ENCODE data around the gene MSI2.

The MSI2 gene

GRCh38 chr17:57406131-57406980 lies 150.0 kb downstream of the MSI2 start (continued):
- TF ChIP-seq ZNF565 (CRISPR knock-in tag; conservative IDR thresholded peaks at IDR 0.05; ENCODE audit: low read depth) (no peak), POU6F1 (CRISPR knock-in tag; IDR thresholded peaks at IDR 0.05; ENCODE audit: borderline replicate concordance, low read depth) (no peak)

GRCh38 chr17:57406981-57407286 lies 150.6 kb downstream of the MSI2 start:
- TF ChIP-seq ZNF565 (CRISPR knock-in tag; conservative IDR thresholded peaks at IDR 0.05; ENCODE audit: low read depth) (no peak), CSRNP3 (CRISPR knock-in tag; IDR thresholded peaks at IDR 0.05) (no peak)
- no peak for ATAC-seq

- no peak for TF ChIP-seq GLIS3 (CRISPR knock-in tag; IDR thresholded peaks at IDR 0.05)
- no peak for TF ChIP-seq ZFP3 (CRISPR knock-in tag; IDR thresholded peaks at IDR 0.05)
- no peak for TF ChIP-seq CSRNP3 (CRISPR knock-in tag; IDR thresholded peaks at IDR 0.05)
- no peak for TF ChIP-seq ARNTL (CRISPR knock-in tag; IDR thresholded peaks at IDR 0.05; ENCODE audit: borderline replicate concordance, low read depth)
- TF ChIP-seq TSHZ2 (CRISPR knock-in tag; IDR thresholded peaks at IDR 0.05), result no peak
- no peak for TF ChIP-seq POU6F1 (CRISPR knock-in tag; IDR thresholded peaks at IDR 0.05; ENCODE audit: borderline replicate concordance, low read depth)
- no peak for TF ChIP-seq BACH2 (CRISPR knock-in tag; IDR thresholded peaks at IDR 0.05; ENCODE audit: borderline replicate concordance)
- no peak for TF ChIP-seq ZFP30 (CRISPR knock-in tag; IDR thresholded peaks at IDR 0.05)
- TF ChIP-seq ZNF565 (CRISPR knock-in tag; conservative IDR thresholded peaks at IDR 0.05; ENCODE audit: low read depth), result no peak
- TF ChIP-seq CSDC2 (CRISPR knock-in tag; IDR thresholded peaks at IDR 0.05), result no peak
- TF ChIP-seq CREB5 (CRISPR knock-in tag; IDR thresholded peaks at IDR 0.05; ENCODE audit: low read depth), result no peak
- TF ChIP-seq PPARA (CRISPR knock-in tag; IDR thresholded peaks at IDR 0.05; ENCODE audit: borderline replicate concordance), result no peak
- no peak for TF ChIP-seq TOX (CRISPR knock-in tag; IDR thresholded peaks at IDR 0.05; ENCODE audit: borderline replicate concordance)
- no peak for TF ChIP-seq PATZ1 (CRISPR knock-in tag; IDR thresholded peaks at IDR 0.05; ENCODE audit: borderline replicate concordance)
- no peak for TF ChIP-seq ISL1 (CRISPR knock-in tag; IDR thresholded peaks at IDR 0.05)
- no peak for TF ChIP-seq SNAI2 (CRISPR knock-in tag; IDR thresholded peaks at IDR 0.05)
- TF ChIP-seq RARB (CRISPR knock-in tag; IDR thresholded peaks at IDR 0.05), result no peak
- no peak for TF ChIP-seq ZC3H10 (CRISPR knock-in tag; IDR thresholded peaks at IDR 0.05)
- no peak for TF ChIP-seq ZNF70 (CRISPR knock-in tag; IDR thresholded peaks at IDR 0.05)
- no peak for TF ChIP-seq ESRRG (CRISPR knock-in tag; IDR thresholded peaks at IDR 0.05)
- no peak for ATAC-seq
Observed at GRCh38 chr17:57407287-57408070, 151.2 kb downstream of the MSI2 start.
